IMR-90 (cell line): Measurements from ENCODE around the gene ADAP2. TPM values are rescaled to one million over a fixed set of nuclear protein-coding genes. Genes with fewer than 3 reads are reported as not detected.

Source experiments
- ATAC-seq: fragments of 200-7000 bp; cut with Tn5 transposase; 2 replicates; pipeline ENCODE4 v1.9.1; 2020; ENCODE audit warnings: low read depth, mild to moderate bottlenecking, moderate library complexity
- BruUV-seq: library from RNA; stranded (reverse); fragments of 400-500 nt; replicated peaks from 2 replicates; lab custom pipeline; 2021; lab: Mats Ljungman, UMichigan
- CTCF ChIA-PET: fragments of 300-600 bp; formaldehyde crosslinking; extraction: SDS; loops from one replicate; lab custom pipeline; 2021; ENCODE audit warnings: antibody characterized with exemption; lab: Yijun Ruan, JAX
- POLR2A ChIA-PET: fragments of 300-600 bp; sonication (Branson Sonifier 250); formaldehyde crosslinking; loops from one replicate; lab custom pipeline; 2022; ENCODE audit warnings: antibody characterized with exemption; ENCODE audit not compliant: unreplicated experiment; lab: Charles Lee
- DNase-seq: peaks from one replicate; pipeline ENCODE4 v3.0.0; 2013
- H2AFZ ChIP-seq: replicated peaks from 2 replicates; pipeline ENCODE3; 2013; ENCODE audit warnings: low read length, mild to moderate bottlenecking; ENCODE audit not compliant: poor library complexity
- H2AK5ac ChIP-seq: 2 replicates; pipeline ENCODE4 v1.6.1; 2013; ENCODE audit warnings: low read depth, low read length, inconsistent platforms
- H2AK9ac ChIP-seq: replicated peaks from 2 replicates; pipeline ENCODE3; 2013; ENCODE audit warnings: mild to moderate bottlenecking, low read depth, low read length, moderate library complexity; ENCODE audit not compliant: poor library complexity
- H2BK120ac ChIP-seq: 2 replicates; pipeline ENCODE4 v1.6.1; 2013; ENCODE audit warnings: low read depth, low read length, inconsistent platforms
- H2BK15ac ChIP-seq: 3 replicates; pipeline ENCODE4 v1.6.1; 2013; ENCODE audit warnings: low read depth, low read length, inconsistent platforms
- H2BK20ac ChIP-seq: 2 replicates; pipeline ENCODE4 v1.6.1; 2013; ENCODE audit warnings: low read depth, mild to moderate bottlenecking, inconsistent platforms, low read length, moderate library complexity
- H2BK5ac ChIP-seq: 2 replicates; pipeline ENCODE4 v1.6.1; 2013; ENCODE audit warnings: mild to moderate bottlenecking, low read depth, low read length, inconsistent platforms; ENCODE audit not compliant: poor library complexity, severe bottlenecking
- H3K14ac ChIP-seq: replicated peaks from 2 replicates; pipeline ENCODE4 v1.6.1; 2013; ENCODE audit warnings: low read depth, low read length, inconsistent platforms
- H3K18ac ChIP-seq: 2 replicates; pipeline ENCODE4 v1.6.1; 2013; ENCODE audit warnings: low read depth, low read length, control low read depth
- H3K23ac ChIP-seq: 2 replicates; pipeline ENCODE4 v1.6.1; 2013; ENCODE audit warnings: low read depth, low read length, inconsistent platforms
- H3K27ac ChIP-seq: 2 replicates; pipeline ENCODE4 v1.5.1; 2013; ENCODE audit warnings: mild to moderate bottlenecking, control low read depth, low read length; ENCODE audit not compliant: insufficient read depth
- H3K27me3 ChIP-seq: 2 replicates; pipeline ENCODE4 v1.6.1; 2013; ENCODE audit warnings: low read length; ENCODE audit not compliant: control insufficient read depth, insufficient read depth
- H3K36me3 ChIP-seq: 2 replicates; pipeline ENCODE4 v1.6.1; 2013; ENCODE audit warnings: low read length, mixed read lengths; ENCODE audit not compliant: control insufficient read depth, insufficient read depth
- H3K4ac ChIP-seq: 2 replicates; pipeline ENCODE4 v1.6.1; 2013; ENCODE audit warnings: low read depth, low read length, inconsistent platforms
- H3K4me1 ChIP-seq: 2 replicates; pipeline ENCODE4 v1.6.1; 2013; ENCODE audit warnings: low read length, mixed read lengths; ENCODE audit not compliant: control insufficient read depth, insufficient read depth
- H3K4me2 ChIP-seq: 2 replicates; pipeline ENCODE4 v1.6.1; 2013; ENCODE audit warnings: low read depth, mild to moderate bottlenecking, control low read depth, low read length, moderate library complexity
- H3K4me3 ChIP-seq: 2 replicates; pipeline ENCODE4 v1.5.1; 2013; ENCODE audit warnings: low read depth, mild to moderate bottlenecking, control low read depth, low read length, moderate library complexity; ENCODE audit not compliant: insufficient read depth
- H3K56ac ChIP-seq: 2 replicates; pipeline ENCODE4 v1.6.1; 2013; ENCODE audit warnings: low read length, inconsistent platforms; ENCODE audit not compliant: insufficient read depth; ENCODE audit errors: extremely low read depth
- H3K79me1 ChIP-seq, 2 experiments: 2 replicates each; pipeline ENCODE4 v1.6.1; 2013; ENCODE audit warnings: low read length in 2 of 2, inconsistent platforms in 1 of 2, low read depth in 1 of 2
- H3K9ac ChIP-seq: 2 replicates; pipeline ENCODE4 v1.6.1; 2013; ENCODE audit warnings: low read depth, low read length, control low read depth
- H3K9me1 ChIP-seq: 2 replicates; pipeline ENCODE4 v1.6.1; 2013; ENCODE audit warnings: low read length, inconsistent platforms; ENCODE audit not compliant: insufficient read depth
- H3K9me3 ChIP-seq: 2 replicates; pipeline ENCODE4 v1.6.1; 2013; ENCODE audit warnings: low read length; ENCODE audit not compliant: control insufficient read depth, insufficient read depth
- H4K20me1 ChIP-seq: 2 replicates; pipeline ENCODE4 v1.6.1; 2013; ENCODE audit warnings: low read length, inconsistent platforms; ENCODE audit not compliant: insufficient read depth
- H4K5ac ChIP-seq: 2 replicates; pipeline ENCODE4 v1.6.1; 2013; ENCODE audit warnings: mild to moderate bottlenecking, low read depth, low read length, control low read depth
- H4K8ac ChIP-seq, 2 experiments: 2 replicates each; pipeline ENCODE4 v1.6.1; 2013; ENCODE audit warnings: low read depth in 2 of 2, low read length in 2 of 2, control low read depth in 1 of 2, inconsistent platforms in 1 of 2
- H4K91ac ChIP-seq: 2 replicates; pipeline ENCODE4 v1.6.1; 2013; ENCODE audit warnings: low read depth, low read length, inconsistent platforms; ENCODE audit not compliant: insufficient read depth
- BHLHE40 ChIP-seq: fragments of 150-350 bp; IDR thresholded peaks from 2 replicates; pipeline ENCODE4 v1.6.1; 2016; ENCODE audit warnings: mild to moderate bottlenecking, low read depth, low read length
- CHD1 ChIP-seq: IDR thresholded peaks from 2 replicates; pipeline ENCODE4 v1.6.1; 2012; ENCODE audit warnings: low read depth, low read length, improper control_type of control experiment
- FOS ChIP-seq: fragments of 150-350 bp; IDR thresholded peaks from 2 replicates; pipeline ENCODE4 v1.6.1; 2016; ENCODE audit warnings: low read depth, low read length
- MXI1 ChIP-seq: IDR thresholded peaks from 2 replicates; pipeline ENCODE4 v1.6.1; 2012; ENCODE audit warnings: low read depth, mild to moderate bottlenecking, low read length, moderate library complexity, borderline replicate concordance
- NFE2L2 ChIP-seq: fragments of 150-350 bp; IDR thresholded peaks from 2 replicates; pipeline ENCODE4 v1.6.1; 2016; ENCODE audit warnings: low read depth, mild to moderate bottlenecking, low read length
- POLR2A ChIP-seq: IDR thresholded peaks from 2 replicates; pipeline ENCODE4 v1.6.1; 2012; ENCODE audit warnings: mild to moderate bottlenecking, low read depth, low read length
- RCOR1 ChIP-seq: IDR thresholded peaks from 2 replicates; pipeline ENCODE4 v1.6.1; 2012; ENCODE audit warnings: mild to moderate bottlenecking, low read length, improper control_type of control experiment; ENCODE audit not compliant: insufficient replicate concordance
- RFX5 ChIP-seq: IDR thresholded peaks from 2 replicates; pipeline ENCODE4 v1.8.0; 2012; ENCODE audit warnings: low read depth, mild to moderate bottlenecking, low read length, moderate library complexity
- WGBS, 2 experiments: methylation state at CpG; one replicate each; pipeline versions ENCODE4 v1.1.5 to v1.1.7; 2013; ENCODE audit warnings: missing lambda C conversion rate in 2 of 2; ENCODE audit not compliant: insufficient read length in 1 of 2; ENCODE audit errors: extremely low coverage in 2 of 2; 5-methylcytosine and 5-hydroxymethylcytosine counted together
- dilution Hi-C: fragments of 300-500 bp; cut with HindIII; formaldehyde crosslinking; loops from one replicate; pipeline ENCODE4 v1.14.3; 2018; ENCODE audit warnings: low sequenced_read_pairs; ENCODE audit not compliant: unreplicated experiment
- in situ Hi-C: fragments of 300-500 bp; cut with MboI; formaldehyde crosslinking; loops from 3 replicates; pipeline ENCODE4 v1.14.3; 2019; ENCODE audit warnings: low sequenced_read_pairs, inconsistent platforms, mixed read lengths
- intact Hi-C: fragments of 100-400 bp; cut with micrococcal nuclease; formaldehyde crosslinking; loops from 2 replicates; pipeline ENCODE4 v1.10.0; 2022
- polyA plus RNA-seq, 3 experiments: library from polyadenylated mRNA; depleted of rRNA; stranded (reverse); fragments of >200 nt; gene quantifications; 2 replicates each; pipeline ENCODE4 v1.2.3, GENCODE V29; 2012; ENCODE audit warnings: low replicate concordance in 1 of 3
- total RNA-seq: library from RNA; depleted of rRNA; stranded (reverse); fragments of >200 nt; gene quantifications from 2 replicates; pipeline ENCODE4 v1.2.3, GENCODE V29; 2012
- TF ChIP-seq, protein P1 (sequence below): fragments of 150-350 bp; IDR thresholded peaks from 2 replicates; pipeline ENCODE4 v1.6.1; 2017; ENCODE audit warnings: mild to moderate bottlenecking, antibody characterized with exemption, low read length, low read depth
- TF ChIP-seq, protein P2 (sequence below): fragments of 150-350 bp; IDR thresholded peaks from 2 replicates; pipeline ENCODE4 v1.6.1; 2016; ENCODE audit warnings: low read depth, mild to moderate bottlenecking, low read length, moderate library complexity, borderline replicate concordance

Gene ADAP2
- total and polyA plus RNA-seq, 2 of the 4 experiments (the other 2 are of a cell fraction) = 0.90 to 1.2 TPM

DNA sequence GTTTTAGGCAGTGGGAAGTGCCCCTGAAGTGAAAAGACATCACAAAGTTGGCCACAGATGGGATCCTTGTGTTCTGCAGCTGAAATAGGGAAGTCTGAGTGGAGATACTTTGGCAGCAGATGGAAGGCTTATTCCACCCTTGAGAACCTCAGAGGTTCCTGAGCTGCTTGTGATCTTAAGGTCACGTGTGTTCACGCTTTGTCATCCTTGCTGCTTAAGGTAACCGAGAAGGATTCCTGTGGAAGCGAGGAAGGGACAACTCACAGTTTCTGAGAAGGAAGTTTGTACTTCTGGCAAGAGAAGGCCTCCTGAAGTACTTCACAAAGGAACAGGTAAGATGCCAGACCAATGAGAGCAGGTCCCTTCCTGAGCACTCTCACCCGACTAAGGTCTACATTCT lies 12.2 kb downstream of the ADAP2 start:
- no peaks in the 10 kb centered on the region for H4K20me1 ChIP-seq
- dilution Hi-C loops (no loop called here), in situ Hi-C loops (no loop called here), intact Hi-C loops (no loop called here)
- no peak for ATAC-seq
- no peak overlapping the region for H4K5ac ChIP-seq
- no peaks in the 10 kb centered on the region for H3K79me1 ChIP-seq
- H3K27ac ChIP-seq = no peak overlapping the region
- no peaks in the 10 kb centered on the region for H3K36me3 ChIP-seq
- H3K56ac ChIP-seq = no peak overlapping the region
- no peak overlapping the region for H3K9ac ChIP-seq
- DNase-seq = no peak
- CTCF ChIA-PET = interaction anchor here (0.6 kb wide), 1 partner anchor 61 kb away, joined by 3 read pairs; no protein-coding TSS in a partner anchor
- H2BK120ac ChIP-seq = no peak overlapping the region
- no peak overlapping the region for H2AK5ac ChIP-seq
- no peak overlapping the region for H3K4ac ChIP-seq
- no peak overlapping the region for H2AFZ ChIP-seq
- POLR2A ChIA-PET = no interaction called here
- no peak overlapping the region for H3K23ac ChIP-seq
- H2BK20ac ChIP-seq = no peak overlapping the region
- H2AK9ac ChIP-seq = no peak overlapping the region
- H3K14ac ChIP-seq = no peak overlapping the region
- no peaks in the 10 kb centered on the region for H3K9me3 ChIP-seq
- H4K91ac ChIP-seq = no peak overlapping the region
- no peak overlapping the region for H4K8ac ChIP-seq
- WGBS, 2 experiments = 79% methylated on average over 4 of the region's 5 CpGs; no CpG with 5 or more reads in 1 of the 2 experiments
- H3K18ac ChIP-seq = no peak overlapping the region
- H3K4me1 ChIP-seq = no peaks in the 10 kb centered on the region
- no peaks in the 10 kb centered on the region; the same call in 1 of the 2 replicates for H3K9me1 ChIP-seq
- H2BK15ac ChIP-seq = no peak overlapping the region
- no peak overlapping the region for H2BK5ac ChIP-seq
- peaks cover 3% of the 10 kb centered on the region; the same call in 1 of the 2 replicates for H3K27me3 ChIP-seq
- no TSS peak for BruUV-seq
- H3K4me3 ChIP-seq = no peak overlapping the region
- H3K4me2 ChIP-seq = no peak overlapping the region
- TF ChIP-seq NFE2L2 (no peak), POLR2A (no peak), RFX5 (no peak), FOS (no peak), CHD1 (no peak), RCOR1 (no peak), MXI1 (no peak), BHLHE40 (no peak)
- TF ChIP-seq, protein P1, sequence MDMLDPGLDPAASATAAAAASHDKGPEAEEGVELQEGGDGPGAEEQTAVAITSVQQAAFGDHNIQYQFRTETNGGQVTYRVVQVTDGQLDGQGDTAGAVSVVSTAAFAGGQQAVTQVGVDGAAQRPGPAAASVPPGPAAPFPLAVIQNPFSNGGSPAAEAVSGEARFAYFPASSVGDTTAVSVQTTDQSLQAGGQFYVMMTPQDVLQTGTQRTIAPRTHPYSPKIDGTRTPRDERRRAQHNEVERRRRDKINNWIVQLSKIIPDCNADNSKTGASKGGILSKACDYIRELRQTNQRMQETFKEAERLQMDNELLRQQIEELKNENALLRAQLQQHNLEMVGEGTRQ = no peak
- TF ChIP-seq, protein P2, sequence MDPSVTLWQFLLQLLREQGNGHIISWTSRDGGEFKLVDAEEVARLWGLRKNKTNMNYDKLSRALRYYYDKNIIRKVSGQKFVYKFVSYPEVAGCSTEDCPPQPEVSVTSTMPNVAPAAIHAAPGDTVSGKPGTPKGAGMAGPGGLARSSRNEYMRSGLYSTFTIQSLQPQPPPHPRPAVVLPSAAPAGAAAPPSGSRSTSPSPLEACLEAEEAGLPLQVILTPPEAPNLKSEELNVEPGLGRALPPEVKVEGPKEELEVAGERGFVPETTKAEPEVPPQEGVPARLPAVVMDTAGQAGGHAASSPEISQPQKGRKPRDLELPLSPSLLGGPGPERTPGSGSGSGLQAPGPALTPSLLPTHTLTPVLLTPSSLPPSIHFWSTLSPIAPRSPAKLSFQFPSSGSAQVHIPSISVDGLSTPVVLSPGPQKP = no peak
